Ovary (tissue), 9 donors: Measurements from ENCODE around the gene TRPM2. TPM values are rescaled to one million over a fixed set of nuclear protein-coding genes. Genes with fewer than 3 reads are reported as not detected.
A peak's percentile ranks its signal among the peaks of the same experiment; 100 is the strongest.

Experiments used
- DNase-seq, 5 donors: peaks; one replicate each; pipeline ENCODE4 v3.0.0-alpha.2; 2019 to 2020
- H3K27ac ChIP-seq, 2 donors: fragments of 200-600 bp; one replicate each; pipeline versions ENCODE4 v1.5.1 to v1.8.0; 2019 to 2022
- H3K27me3 ChIP-seq: fragments of 200-600 bp; one replicate; pipeline ENCODE4 v1.8.0; 2022
- H3K36me3 ChIP-seq: fragments of 200-600 bp; sonication (generic); one replicate; pipeline ENCODE4 v1.5.1; 2019
- H3K4me1 ChIP-seq: one replicate; pipeline ENCODE4 v1.8.1; 2013; ENCODE audit warnings: mild to moderate bottlenecking, moderate library complexity; ENCODE audit not compliant: insufficient read depth
- H3K4me3 ChIP-seq: fragments of 200-600 bp; sonication (generic); one replicate; pipeline ENCODE4 v1.5.1; 2017
- H3K9me3 ChIP-seq, 2 donors: fragments of 200-600 bp in 1 of 2; sonication (generic) in 1 of 2; one replicate each; pipeline versions ENCODE4 v1.5.1 to v1.8.1; 2013 to 2019; ENCODE audit warnings: mild to moderate bottlenecking in 1 of 2, moderate library complexity in 1 of 2
- EP300 ChIP-seq: sonication (generic); formaldehyde crosslinking; IDR thresholded peaks from one replicate; pipeline ENCODE4 v1.6.1; 2017; ENCODE audit warnings: antibody characterized with exemption
- POLR2A ChIP-seq: fragments of 450-650 bp; IDR thresholded peaks from one replicate; pipeline ENCODE4 v1.6.1; 2017; ENCODE audit warnings: antibody characterized with exemption, mild to moderate bottlenecking, moderate library complexity
- WGBS, 3 donors: extraction: QIAGEN DNeasy Blood & Tissue Kit in 1 of 3; methylation state at CpG; one replicate each; pipeline versions ENCODE4 v1.1.5 to v1.1.7; 2013 to 2017; 5-methylcytosine and 5-hydroxymethylcytosine counted together
- intact Hi-C, 4 donors: fragments of 100-400 bp; cut with DNase I; formaldehyde crosslinking; loops; one replicate each; pipeline versions ENCODE4 v1.11.0 to v1.15.1; 2022 to 2023
- polyA plus RNA-seq, 2 donors: library from polyadenylated mRNA; stranded (reverse); fragments of 200-250 nt in 1 of 2; fragments of 350-450 nt in 1 of 2; fragmentation: Illumina TruSeq in 1 of 2; extraction: RNeasy Lipid Tissue Mini Kit (QIAGEN cat#74804) in 1 of 2; gene quantifications; one replicate each; pipeline ENCODE4 v1.2.3, GENCODE V29; 2013 to 2014
- total RNA-seq, 7 donors: library from RNA; depleted of rRNA in 2 of 7; stranded (reverse); fragments of >200 nt in 2 of 7; fragmentation: NEBNext Ultra II Directional in 3 of 7; extraction: Animal tissue kit (Norgen Biotek cat#: 25700) in 3 of 7; gene quantifications; one replicate each; pipeline versions ENCODE4 v1.1.0 to v1.2.4, GENCODE V29; 2016 to 2023
- TF ChIP-seq, protein P1 (sequence below), 3 donors: fragments of 450-650 bp in 2 of 3; fragments of 200-600 bp in 1 of 3; IDR thresholded peaks; one replicate each; pipeline versions ENCODE4 v1.5.1 to v1.8.0; 2016 to 2022; ENCODE audit warnings: antibody characterized with exemption in 3 of 3, mild to moderate bottlenecking in 1 of 3
- donor health status: DM: no; HTN: no; CAD: no; lungs with moderate emphysema.
- donor health status: DM: no; HTN: no; CAD: no.
- donor health status: Bipolar disorder and iron deficiency.
- donor health status: DM: yes; HTN: yes; CAD: no.
- donor health status: DM: no; HTN: no; CAD: no.
- donor health status: DM: yes; HTN: yes; CAD: no.

The TRPM2 gene
- total and polyA plus RNA-seq, 9 donors: 0.48 to 7.0 (median 1.8) TPM

DNA sequence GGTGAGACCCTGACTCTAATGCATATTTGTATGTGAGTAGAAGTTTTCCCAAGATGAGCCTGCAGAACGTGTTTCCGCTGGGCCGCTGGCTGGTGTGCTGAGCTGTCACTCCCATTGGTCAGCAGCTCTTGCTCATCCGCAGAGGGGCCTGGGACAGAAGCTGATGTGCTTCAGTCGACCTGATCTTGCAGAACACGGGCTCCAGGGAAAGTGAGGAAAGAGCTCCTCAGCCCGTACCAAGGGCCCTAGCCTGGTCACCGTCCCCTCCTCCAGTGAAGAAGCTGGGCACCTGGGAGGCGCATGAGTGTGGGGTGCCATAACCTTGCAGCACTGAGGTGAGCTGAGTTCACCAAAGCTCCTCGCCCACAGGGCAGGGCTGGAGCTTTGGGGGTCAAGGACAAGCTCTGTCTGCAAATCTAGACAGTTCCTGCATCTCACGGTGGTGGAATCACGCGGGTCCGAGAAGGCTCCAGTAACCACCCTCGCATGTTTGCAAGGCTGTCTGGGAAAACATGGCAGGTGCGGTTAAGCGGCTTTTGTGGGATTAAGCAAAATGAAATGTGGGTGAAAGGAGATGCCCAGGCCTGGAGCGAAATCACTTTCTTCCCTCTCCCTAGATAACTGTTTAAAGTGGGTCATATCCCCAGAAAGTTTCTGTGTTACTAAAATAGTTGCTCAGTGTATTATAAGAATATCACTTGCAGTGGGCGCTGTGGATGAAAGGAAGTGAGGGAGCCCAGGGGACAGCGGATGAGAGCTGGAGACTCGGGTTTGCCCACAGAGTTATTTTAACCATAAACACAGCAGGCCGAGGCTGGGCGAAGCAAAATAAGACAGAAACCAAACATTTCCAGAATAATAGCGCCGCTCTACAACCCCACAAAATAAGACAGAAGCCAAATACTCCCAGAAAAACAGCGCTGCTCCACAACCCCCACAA is 68.8 kb downstream of the TRPM2 start:
- TF ChIP-seq POLR2A: no peak
- TF ChIP-seq, protein P1, sequence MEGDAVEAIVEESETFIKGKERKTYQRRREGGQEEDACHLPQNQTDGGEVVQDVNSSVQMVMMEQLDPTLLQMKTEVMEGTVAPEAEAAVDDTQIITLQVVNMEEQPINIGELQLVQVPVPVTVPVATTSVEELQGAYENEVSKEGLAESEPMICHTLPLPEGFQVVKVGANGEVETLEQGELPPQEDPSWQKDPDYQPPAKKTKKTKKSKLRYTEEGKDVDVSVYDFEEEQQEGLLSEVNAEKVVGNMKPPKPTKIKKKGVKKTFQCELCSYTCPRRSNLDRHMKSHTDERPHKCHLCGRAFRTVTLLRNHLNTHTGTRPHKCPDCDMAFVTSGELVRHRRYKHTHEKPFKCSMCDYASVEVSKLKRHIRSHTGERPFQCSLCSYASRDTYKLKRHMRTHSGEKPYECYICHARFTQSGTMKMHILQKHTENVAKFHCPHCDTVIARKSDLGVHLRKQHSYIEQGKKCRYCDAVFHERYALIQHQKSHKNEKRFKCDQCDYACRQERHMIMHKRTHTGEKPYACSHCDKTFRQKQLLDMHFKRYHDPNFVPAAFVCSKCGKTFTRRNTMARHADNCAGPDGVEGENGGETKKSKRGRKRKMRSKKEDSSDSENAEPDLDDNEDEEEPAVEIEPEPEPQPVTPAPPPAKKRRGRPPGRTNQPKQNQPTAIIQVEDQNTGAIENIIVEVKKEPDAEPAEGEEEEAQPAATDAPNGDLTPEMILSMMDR (IDR thresholded peaks at IDR 0.05): no peak
- no peak for TF ChIP-seq EP300
- Histone ChIP-seq H3K27ac (no peak overlapping the region), H3K4me3 (no peak overlapping the region), H3K9me3 (no peaks in the 10 kb centered on the region), H3K36me3 (no peaks in the 10 kb centered on the region), H3K4me1 (no peaks in the 10 kb centered on the region), H3K27me3 (no peaks in the 10 kb centered on the region)
- DNase-seq: peak in 3 of 5 donors; percentile 2 to 7 (median 6)
- 63 to 77% (median 64%) methylated on average over 25 to 26 of the region's 26 CpGs for WGBS, 3 donors
- intact Hi-C loops: no loop called here

DNA sequence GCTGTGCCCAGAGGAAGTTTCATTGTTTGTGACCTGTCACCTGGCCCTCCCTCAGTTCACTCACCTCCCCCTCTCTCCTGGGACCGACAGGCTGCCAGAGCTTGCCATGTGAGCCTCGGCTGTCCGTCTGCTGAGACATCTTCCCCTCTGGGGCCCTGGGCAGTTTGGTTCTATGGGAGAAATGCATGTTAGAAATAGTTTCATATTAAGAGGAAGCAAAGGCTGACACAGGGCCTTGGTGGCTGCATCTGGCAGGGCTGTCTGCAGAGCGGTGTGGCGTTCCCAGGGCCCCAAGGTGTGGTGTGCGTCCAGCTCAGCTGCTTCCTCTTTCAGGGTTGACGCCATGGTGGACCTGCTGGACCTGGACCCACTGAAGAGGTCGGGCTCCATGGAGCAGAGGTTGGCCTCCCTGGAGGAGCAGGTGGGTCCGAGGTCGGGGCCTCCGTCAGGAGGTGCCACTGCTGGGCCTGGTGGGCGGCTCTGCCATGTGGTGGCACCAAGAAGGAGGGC is 69.9 kb downstream of the TRPM2 start:
- intact Hi-C loops: no loop called here
- no peaks in the 10 kb centered on the region for H3K27me3 ChIP-seq
- no peak overlapping the region for H3K4me3 ChIP-seq
- no peaks in the 10 kb centered on the region for H3K36me3 ChIP-seq
- H3K27ac ChIP-seq: no peak overlapping the region
- H3K4me1 ChIP-seq: no peaks in the 10 kb centered on the region
- peak in 2 of 5 donors; percentile 7 to 12 for DNase-seq
- no peaks in the 10 kb centered on the region for H3K9me3 ChIP-seq
- 78 to 86% (median 79%) methylated on average over 12 of the region's 12 CpGs for WGBS, 3 donors
- TF ChIP-seq, protein P1 (IDR thresholded peaks at IDR 0.05): no peak
- no peak for TF ChIP-seq EP300
- no peak for TF ChIP-seq POLR2A

DNA sequence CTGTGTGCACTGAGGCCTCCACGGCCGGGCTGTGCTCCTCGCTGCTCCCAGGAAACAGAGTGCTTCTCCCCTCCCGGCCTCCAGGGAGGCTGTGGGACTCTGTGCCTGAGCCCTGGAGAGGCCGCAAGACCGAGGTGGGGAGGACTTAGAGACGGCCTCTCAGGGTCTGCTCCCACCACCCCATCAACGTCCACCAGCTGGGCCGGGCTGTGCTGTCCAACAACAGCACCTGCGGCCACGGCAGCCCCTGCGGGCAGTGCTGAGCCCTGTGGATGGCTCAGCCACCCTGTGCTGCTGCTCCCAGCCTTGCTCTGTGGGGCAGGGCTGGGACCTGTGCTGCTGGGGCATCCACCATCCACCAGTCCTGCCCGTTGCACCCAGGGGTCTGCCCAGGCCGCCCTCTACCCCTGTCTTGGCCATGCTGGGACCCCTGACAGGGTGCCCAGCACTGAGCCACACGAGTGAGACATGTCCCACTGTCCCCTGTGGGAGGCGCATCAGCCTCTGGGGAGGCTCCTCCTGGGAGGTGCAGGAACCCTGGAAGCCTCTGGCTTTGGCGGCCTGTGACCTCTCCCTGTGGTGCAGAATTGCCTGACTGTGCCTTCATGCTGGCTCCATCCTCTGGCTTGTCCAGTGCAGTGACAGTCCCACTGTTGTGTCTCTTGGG is 70.7 kb downstream of the TRPM2 start:
- no peaks in the 10 kb centered on the region for H3K36me3 ChIP-seq
- TF ChIP-seq, protein P1 (IDR thresholded peaks at IDR 0.05): no peak
- no peak for TF ChIP-seq EP300
- no peak for TF ChIP-seq POLR2A
- H3K4me1 ChIP-seq: no peaks in the 10 kb centered on the region
- H3K27me3 ChIP-seq: no peaks in the 10 kb centered on the region
- no peak overlapping the region for H3K4me3 ChIP-seq
- no peaks in the 10 kb centered on the region for H3K9me3 ChIP-seq
- 68 to 84% (median 80%) methylated on average over 15 to 17 of the region's 17 CpGs for WGBS, 3 donors
- no peak overlapping the region for H3K27ac ChIP-seq
- DNase-seq: peak in 2 of 5 donors; percentile 10 to 16
- intact Hi-C loops: no loop called here

DNA sequence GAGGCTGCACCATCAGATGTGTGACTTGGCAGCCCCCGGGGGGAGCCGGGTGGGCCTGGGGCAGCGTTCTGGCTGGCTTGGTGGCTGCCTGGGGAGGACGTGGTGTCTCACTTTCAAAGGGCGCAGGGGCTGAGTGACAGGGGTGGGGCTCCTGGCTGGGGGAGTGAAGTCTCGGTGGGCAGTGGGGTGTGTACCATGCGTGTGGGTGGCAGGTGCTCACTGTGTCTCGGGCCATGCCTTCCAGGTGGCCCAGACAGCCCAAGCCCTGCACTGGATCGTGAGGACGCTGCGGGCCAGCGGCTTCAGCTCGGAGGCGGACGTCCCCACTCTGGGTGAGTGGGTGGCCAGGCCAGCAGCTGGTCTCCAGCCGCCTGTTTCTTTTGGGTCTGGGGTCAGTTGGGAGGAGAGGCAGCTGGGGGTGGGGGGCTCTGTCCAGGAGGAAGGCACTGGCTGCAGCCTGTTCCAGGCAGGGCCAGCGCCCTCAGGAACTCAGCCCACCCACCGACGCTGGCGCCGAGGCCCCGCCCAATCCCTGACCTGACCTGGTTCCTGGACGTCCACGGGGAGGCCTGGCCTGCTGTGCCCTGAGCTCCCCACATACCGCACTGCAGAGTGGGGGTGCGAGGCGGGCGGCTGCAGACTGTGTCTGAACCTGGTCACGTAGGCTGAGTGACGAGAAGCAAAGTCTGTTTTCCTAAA is 71.3 kb downstream of the TRPM2 start:
- WGBS, 3 donors: 60 to 64% (median 63%) methylated on average over 30 of the region's 30 CpGs
- TF ChIP-seq EP300: no peak
- no peak for TF ChIP-seq POLR2A
- TF ChIP-seq, protein P1 (IDR thresholded peaks at IDR 0.05): no peak
- H3K27ac ChIP-seq: no peak overlapping the region
- H3K9me3 ChIP-seq: no peaks in the 10 kb centered on the region
- H3K4me1 ChIP-seq: no peaks in the 10 kb centered on the region
- peak in 2 of 5 donors; percentile 7 to 13 for DNase-seq
- intact Hi-C loops: no loop called here
- no peak overlapping the region for H3K4me3 ChIP-seq
- H3K27me3 ChIP-seq: no peaks in the 10 kb centered on the region
- no peaks in the 10 kb centered on the region for H3K36me3 ChIP-seq
